Natural killer cell (primary cell): ENCODE results near the gene TRAK1. TPM values are rescaled to one million over a fixed set of nuclear protein-coding genes. Genes with fewer than 3 reads are reported as not detected.

Experiments used
- ATAC-seq, 3 donors: fragments of 150-1000 bp in 2 of 3; fragments of 200-7000 bp in 1 of 3; cut with Tn5 transposase; 1 replicate in 1 of 3; 2 replicates in 2 of 3; pipeline ENCODE4 v1.10.0; 2021; ENCODE audit warnings: mild to moderate bottlenecking in 2 of 3, moderate library complexity in 2 of 3
- DNase-seq, 2 donors: peaks; one replicate each; pipeline versions ENCODE4 v3.0.0 to v3.0.0-alpha.2; 2013 to 2021; ENCODE audit warnings: mixed read lengths in 1 of 2
- H3K27ac ChIP-seq: one replicate; pipeline ENCODE4 v1.5.1; 2013; ENCODE audit warnings: mild to moderate bottlenecking, low read length
- H3K27me3 ChIP-seq: one replicate; pipeline ENCODE4 v1.6.1; 2013; ENCODE audit warnings: low read length; ENCODE audit not compliant: control insufficient read depth, insufficient read depth
- H3K36me3 ChIP-seq: one replicate; pipeline ENCODE4 v1.6.1; 2013; ENCODE audit warnings: low read length; ENCODE audit not compliant: control insufficient read depth, insufficient read depth
- H3K4me1 ChIP-seq: one replicate; pipeline ENCODE4 v1.6.1; 2013; ENCODE audit warnings: low read length; ENCODE audit not compliant: control insufficient read depth, insufficient read depth
- H3K4me3 ChIP-seq: one replicate; pipeline ENCODE4 v1.5.1; 2013; ENCODE audit warnings: low read length
- H3K9me3 ChIP-seq: one replicate; pipeline ENCODE4 v1.6.1; 2013; ENCODE audit warnings: low read length; ENCODE audit not compliant: control insufficient read depth, insufficient read depth
- H3K27ac Mint-ChIP-seq, 2 donors: one replicate each; pipeline ENCODE4 v1.8.0; 2022; ENCODE audit warnings: mild to moderate bottlenecking in 2 of 2, mixed read lengths in 2 of 2, moderate library complexity in 1 of 2
- H3K27me3 Mint-ChIP-seq, 2 donors: one replicate each; pipeline ENCODE4 v1.8.0; 2022; ENCODE audit warnings: low read depth in 2 of 2, mixed read lengths in 2 of 2
- H3K36me3 Mint-ChIP-seq: one replicate; pipeline ENCODE4 v1.8.0; 2022; ENCODE audit warnings: mixed read lengths
- H3K4me1 Mint-ChIP-seq, 2 donors: one replicate each; pipeline ENCODE4 v1.8.0; 2022; ENCODE audit warnings: mixed read lengths in 2 of 2
- H3K4me3 Mint-ChIP-seq: one replicate; pipeline ENCODE4 v1.8.0; 2022; ENCODE audit warnings: mild to moderate bottlenecking, moderate library complexity, mixed read lengths
- H3K9me3 Mint-ChIP-seq, 2 donors: one replicate each; pipeline ENCODE4 v1.8.0; 2022; ENCODE audit warnings: mixed read lengths in 2 of 2
- CTCF ChIP-seq: fragments of 200-600 bp; IDR thresholded peaks from one replicate; pipeline ENCODE4 v1.8.0; 2022; ENCODE audit warnings: antibody characterized with exemption
- WGBS: methylation state at CpG from one replicate; pipeline ENCODE4 v1.1.7; 2013; ENCODE audit warnings: missing lambda C conversion rate; ENCODE audit not compliant: insufficient coverage; 5-methylcytosine and 5-hydroxymethylcytosine counted together
- intact Hi-C: fragments of 100-400 bp; cut with micrococcal nuclease; formaldehyde crosslinking; loops from one replicate; pipeline ENCODE4 v1.14.2; 2022
- total RNA-seq, 4 donors: library from RNA; stranded (reverse); fragments of 120-200 nt in 1 of 4; gene quantifications; one replicate each; pipeline versions ENCODE4 v1.2.3 to v1.2.4, GENCODE V29; 2013 to 2022

TRAK1 gene
- total RNA-seq, 3 donors from 2014 or later (not counting 1 experiment from before 2014, with no cell fraction given), result 30.7 to 31.8 (median 31.8) TPM

GRCh38 chr3:42130329-42131070, 39.3 kb downstream of the TRAK1 start:
- Mint-ChIP-seq H3K4me3 (no peak overlapping the region), H3K27ac (no peak overlapping the region), H3K4me1 (peaks cover 0 to 18% of the 10 kb centered on the region in 2 donors), H3K9me3 (no peaks in the 10 kb centered on the region), H3K27me3 (no peaks in the 10 kb centered on the region), H3K36me3 (no peaks in the 10 kb centered on the region)
- Histone ChIP-seq H3K27me3 (no peaks in the 10 kb centered on the region), H3K4me1 (no peaks in the 10 kb centered on the region), H3K27ac (no peak overlapping the region), H3K36me3 (peaks cover 10% of the 10 kb centered on the region), H3K4me3 (no peak overlapping the region), H3K9me3 (no peaks in the 10 kb centered on the region)
- DNase-seq (no peak), ATAC-seq (no peak)
- TF ChIP-seq CTCF, result no peak
- WGBS, result 97% methylated on average over 7 of the region's 8 CpGs
- intact Hi-C loops, result no loop called here

- Histone ChIP-seq H3K4me3 (no peak overlapping the region), H3K27ac (no peak overlapping the region), H3K4me1 (no peaks in the 10 kb centered on the region), H3K9me3 (no peaks in the 10 kb centered on the region), H3K27me3 (no peaks in the 10 kb centered on the region), H3K36me3 (peaks cover 2% of the 10 kb centered on the region)
- H3K36me3 Mint-ChIP-seq, result no peaks in the 10 kb centered on the region
- TF ChIP-seq CTCF, result no peak
- H3K9me3 Mint-ChIP-seq, result no peaks in the 10 kb centered on the region
- no peak overlapping the region for H3K27ac Mint-ChIP-seq
- no peaks in the 10 kb centered on the region for H3K27me3 Mint-ChIP-seq
- ATAC-seq (no peak), DNase-seq (no peak)
- H3K4me3 Mint-ChIP-seq, result no peak overlapping the region
- 46% methylated on average over 3 of the region's 5 CpGs for WGBS
- peaks cover 0 to 21% of the 10 kb centered on the region in 2 donors for H3K4me1 Mint-ChIP-seq
- intact Hi-C loops, result no loop called here
Observed at GRCh38 chr3:42133500-42134298, 42.5 kb downstream of the TRAK1 start.

- no peak for ATAC-seq
- peaks cover 0 to 21% of the 10 kb centered on the region in 2 donors for H3K4me1 Mint-ChIP-seq
- H3K27ac Mint-ChIP-seq, result no peak overlapping the region
Observed at GRCh38 chr3:42134867-42135464, 43.8 kb downstream of the TRAK1 start.

More at GRCh38 chr3:42134867-42135464, 43.8 kb downstream of the TRAK1 start:
- Mint-ChIP-seq H3K9me3 (no peaks in the 10 kb centered on the region), H3K36me3 (no peaks in the 10 kb centered on the region), H3K27me3 (no peaks in the 10 kb centered on the region), H3K4me3 (no peak overlapping the region)
- Histone ChIP-seq H3K4me3 (no peak overlapping the region), H3K9me3 (no peaks in the 10 kb centered on the region), H3K36me3 (peaks cover 2% of the 10 kb centered on the region), H3K27ac (no peak overlapping the region), H3K4me1 (no peaks in the 10 kb centered on the region), H3K27me3 (no peaks in the 10 kb centered on the region)
- DNase-seq, result no peak
- 81% methylated on average over 2 of the region's 3 CpGs for WGBS
- intact Hi-C loops, result no loop called here
- TF ChIP-seq CTCF, result no peak
